ENCODE results near the gene ATG4D. TPM values are rescaled to one million over a fixed set of nuclear protein-coding genes. Genes with fewer than 3 reads are reported as not detected.

ATG4D gene
- total RNA-seq, 2 experiments from 2014 or later, result 29.6 to 46.8 TPM

DNA sequence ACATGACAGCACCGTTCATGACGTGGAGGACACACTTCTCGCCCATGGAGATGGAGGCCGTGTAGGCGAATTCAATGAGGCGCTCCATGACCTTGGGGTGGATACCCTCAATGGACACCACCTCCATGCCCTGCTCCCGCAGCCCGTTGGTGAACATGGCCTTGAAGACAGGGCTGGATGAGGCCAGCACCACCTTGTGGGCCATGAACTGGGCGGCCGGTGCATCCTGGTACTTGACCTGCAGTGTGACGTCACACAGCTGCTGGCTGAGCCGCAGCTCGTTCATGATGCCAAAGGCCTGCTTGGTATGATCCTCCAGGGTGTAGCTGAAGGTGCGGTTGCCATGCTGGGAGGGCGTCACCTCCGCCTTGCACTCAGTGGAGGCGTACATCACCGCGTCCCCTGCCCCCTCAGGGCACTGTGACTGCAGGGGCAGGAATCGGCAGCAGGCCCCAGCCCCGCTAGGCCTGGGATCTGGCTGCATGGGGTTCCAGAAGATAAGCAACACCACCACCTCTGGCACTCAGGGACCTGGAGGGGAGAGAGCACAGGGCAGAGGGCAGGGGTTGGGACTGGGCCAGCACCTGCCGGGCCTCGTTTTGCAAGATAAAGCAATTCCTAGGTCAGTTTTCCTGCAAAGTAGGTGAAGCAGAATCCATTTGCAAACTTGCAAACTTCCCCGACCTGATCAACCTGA, 44.0 kb upstream of the ATG4D start:
- TF ChIP-seq EZH2phosphoT487 (IDR thresholded peaks at IDR 0.05; ENCODE audit: borderline replicate concordance, low read depth, low read length), result no peak
- TF ChIP-seq, protein P1, sequence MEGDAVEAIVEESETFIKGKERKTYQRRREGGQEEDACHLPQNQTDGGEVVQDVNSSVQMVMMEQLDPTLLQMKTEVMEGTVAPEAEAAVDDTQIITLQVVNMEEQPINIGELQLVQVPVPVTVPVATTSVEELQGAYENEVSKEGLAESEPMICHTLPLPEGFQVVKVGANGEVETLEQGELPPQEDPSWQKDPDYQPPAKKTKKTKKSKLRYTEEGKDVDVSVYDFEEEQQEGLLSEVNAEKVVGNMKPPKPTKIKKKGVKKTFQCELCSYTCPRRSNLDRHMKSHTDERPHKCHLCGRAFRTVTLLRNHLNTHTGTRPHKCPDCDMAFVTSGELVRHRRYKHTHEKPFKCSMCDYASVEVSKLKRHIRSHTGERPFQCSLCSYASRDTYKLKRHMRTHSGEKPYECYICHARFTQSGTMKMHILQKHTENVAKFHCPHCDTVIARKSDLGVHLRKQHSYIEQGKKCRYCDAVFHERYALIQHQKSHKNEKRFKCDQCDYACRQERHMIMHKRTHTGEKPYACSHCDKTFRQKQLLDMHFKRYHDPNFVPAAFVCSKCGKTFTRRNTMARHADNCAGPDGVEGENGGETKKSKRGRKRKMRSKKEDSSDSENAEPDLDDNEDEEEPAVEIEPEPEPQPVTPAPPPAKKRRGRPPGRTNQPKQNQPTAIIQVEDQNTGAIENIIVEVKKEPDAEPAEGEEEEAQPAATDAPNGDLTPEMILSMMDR (conservative IDR thresholded peaks at IDR 0.05; ENCODE audit: low read length), result no peak
- no peak for DNase-seq (ENCODE audit: low spot score)
- no TSS peak for BruUV-seq (replicated peaks)
- Histone ChIP-seq H3K4me1 (ENCODE audit: insufficient read depth, low read length, poor library complexity, severe bottlenecking) (peaks cover 17% of the 10 kb centered on the region), H3K27ac (ENCODE audit: low read depth, low read length, poor library complexity, severe bottlenecking) (no peak overlapping the region), H3K4me3 (ENCODE audit: low read depth, low read length, poor library complexity, severe bottlenecking) (no peak overlapping the region), H2AFZ (ENCODE audit: low read length) (no peak overlapping the region), H3K36me3 (ENCODE audit: insufficient read depth, low read length) (peaks cover 61% of the 10 kb centered on the region), H3K9me2 (ENCODE audit: insufficient read depth, low read length) (no peaks in the 10 kb centered on the region), H3K79me2 (ENCODE audit: insufficient read depth, low read depth, low read length) (peaks cover 67% of the 10 kb centered on the region), H4K20me1 (ENCODE audit: insufficient read depth, low read length) (no peaks in the 10 kb centered on the region), H3K9me3 (ENCODE audit: low read length) (no peaks in the 10 kb centered on the region), H3K4me2 (ENCODE audit: low read length) (no peak overlapping the region)
- intact Hi-C loops (cut with micrococcal nuclease; ENCODE audit: unreplicated experiment), result loop anchor here (5.0 kb wide), 1 partner anchor 92 kb away; no protein-coding TSS in a partner anchor
- ChIA-PET CTCF (ENCODE audit: unreplicated experiment) (no interaction called here), POLR2A (interaction anchor here (1.1 kb wide), 1 partner anchor 53 kb away, joined by 3 read pairs; no protein-coding TSS in a partner anchor)

DNA sequence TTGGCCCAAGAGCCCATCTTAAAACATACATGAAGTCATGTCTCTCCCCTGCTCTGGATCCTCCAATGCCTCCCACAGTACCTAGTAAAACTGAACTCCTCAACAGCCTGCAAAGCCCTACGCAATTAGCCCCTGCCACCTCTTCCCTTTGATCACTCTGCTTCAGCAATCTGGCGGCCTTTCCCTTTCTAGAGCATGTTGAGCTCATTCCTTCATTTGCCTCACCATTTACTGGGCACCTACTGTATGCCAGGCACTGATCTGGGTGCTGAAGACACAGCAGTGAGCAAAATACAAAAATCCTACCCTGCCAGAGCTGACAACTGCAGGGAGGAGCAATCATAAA, 43.5 kb upstream of the ATG4D start:
- peaks cover 67% of the 10 kb centered on the region for H3K79me2 ChIP-seq (ENCODE audit: insufficient read depth, low read depth, low read length)

More for the DNA sequence above, 43.5 kb upstream of the ATG4D start:
- Histone ChIP-seq H3K9me3 (ENCODE audit: low read length) (no peaks in the 10 kb centered on the region), H2AFZ (ENCODE audit: low read length) (no peak overlapping the region), H3K27ac (ENCODE audit: low read depth, low read length, poor library complexity, severe bottlenecking) (no peak overlapping the region), H3K4me2 (ENCODE audit: low read length) (no peak overlapping the region), H3K4me3 (ENCODE audit: low read depth, low read length, poor library complexity, severe bottlenecking) (no peak overlapping the region), H3K9me2 (ENCODE audit: insufficient read depth, low read length) (no peaks in the 10 kb centered on the region), H3K36me3 (ENCODE audit: insufficient read depth, low read length) (peaks cover 56% of the 10 kb centered on the region), H4K20me1 (ENCODE audit: insufficient read depth, low read length) (no peaks in the 10 kb centered on the region), H3K4me1 (ENCODE audit: insufficient read depth, low read length, poor library complexity, severe bottlenecking) (peaks cover 17% of the 10 kb centered on the region)
- BruUV-seq (replicated peaks), result TSS peak; percentile 31
- TF ChIP-seq, protein P1 (conservative IDR thresholded peaks at IDR 0.05; ENCODE audit: low read length), result no peak
- no peak for TF ChIP-seq EZH2phosphoT487 (IDR thresholded peaks at IDR 0.05; ENCODE audit: borderline replicate concordance, low read depth, low read length)
- POLR2A ChIA-PET, result interaction anchor here (0.6 to 1.1 kb wide), 2 partner anchors 11 to 53 kb away, joined by 3 read pairs; no protein-coding TSS in a partner anchor
- CTCF ChIA-PET (ENCODE audit: unreplicated experiment), result no interaction called here
- intact Hi-C loops (cut with micrococcal nuclease; ENCODE audit: unreplicated experiment), result loop anchor here (5.0 kb wide), 1 partner anchor 93 kb away; no protein-coding TSS in a partner anchor
- no peak for DNase-seq (ENCODE audit: low spot score)

Data from OCI-LY7 (cell line).